SK-N-DZ (cell line): ENCODE measurements around the gene HMSD. TPM values are rescaled to one million over a fixed set of nuclear protein-coding genes. Genes with fewer than 3 reads are reported as not detected.
"Not testable (repeated sequence)": the region's sequence is repeated elsewhere in the genome, so short reads cannot be mapped to it uniquely, and the experiment has no call there.

Experiments
- DNase-seq: peaks from one replicate; pipeline ENCODE4 v3.0.0-alpha.2; 2015; ENCODE audit warnings: low spot score
- polyA plus RNA-seq, 2 experiments: library from polyadenylated mRNA; depleted of rRNA; stranded (reverse); fragments of >200 nt; gene quantifications; 2 replicates each; pipeline ENCODE4 v1.2.3, GENCODE V29; 2014

Gene HMSD, protein sequence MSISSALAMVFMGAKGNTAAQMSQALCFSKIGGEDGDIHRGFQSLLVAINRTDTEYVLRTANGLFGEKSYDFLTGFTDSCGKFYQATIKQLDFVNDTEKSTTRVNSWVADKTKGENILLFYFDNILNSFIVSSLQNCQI
- not detected in 2 replicates for polyA plus RNA-seq (2014; cell fraction: cytosol; rRNA removed)
- not detected in 2 replicates for polyA plus RNA-seq (2014; cell fraction: nucleus; rRNA removed)

DNA sequence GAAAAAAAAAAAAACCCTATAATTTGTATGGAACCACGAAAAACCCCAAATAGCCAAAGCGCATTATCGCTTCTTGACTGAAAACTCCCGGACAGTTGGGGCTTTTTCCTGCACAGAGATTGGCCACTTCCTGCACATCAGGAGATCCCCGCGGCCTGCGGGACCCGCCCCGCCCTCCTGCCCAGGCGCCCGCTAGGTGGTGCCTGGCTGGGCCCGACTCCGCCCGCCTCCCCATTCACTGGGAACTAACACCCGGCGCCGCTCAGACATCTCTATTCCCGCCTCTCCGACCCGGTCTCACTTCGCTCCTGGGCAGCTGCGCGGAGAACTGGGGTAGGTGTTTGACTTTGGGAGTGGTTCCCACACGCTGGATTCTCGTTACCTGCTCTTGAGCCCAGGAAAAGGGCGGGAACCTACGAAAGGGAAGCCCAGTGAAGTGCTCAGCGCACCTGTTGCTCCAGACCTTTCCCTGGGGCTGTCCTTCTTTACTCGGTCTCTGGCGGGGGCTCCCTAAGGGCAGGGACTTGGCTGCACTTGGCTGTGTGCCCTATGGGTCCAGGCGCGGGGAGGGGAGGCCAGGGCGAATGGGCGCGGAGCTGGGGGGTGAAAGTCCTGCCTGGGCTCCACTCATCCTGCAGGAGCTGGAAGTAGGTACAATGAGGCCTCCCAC, at the start of gene HMSD:
Gene HMSD, plus strand, starts transcription at position 234 of the 670 bp plus-strand sequence. CDS start 4,155 bp downstream, outside the sequence.
- DNase-seq = no peak

DNA sequence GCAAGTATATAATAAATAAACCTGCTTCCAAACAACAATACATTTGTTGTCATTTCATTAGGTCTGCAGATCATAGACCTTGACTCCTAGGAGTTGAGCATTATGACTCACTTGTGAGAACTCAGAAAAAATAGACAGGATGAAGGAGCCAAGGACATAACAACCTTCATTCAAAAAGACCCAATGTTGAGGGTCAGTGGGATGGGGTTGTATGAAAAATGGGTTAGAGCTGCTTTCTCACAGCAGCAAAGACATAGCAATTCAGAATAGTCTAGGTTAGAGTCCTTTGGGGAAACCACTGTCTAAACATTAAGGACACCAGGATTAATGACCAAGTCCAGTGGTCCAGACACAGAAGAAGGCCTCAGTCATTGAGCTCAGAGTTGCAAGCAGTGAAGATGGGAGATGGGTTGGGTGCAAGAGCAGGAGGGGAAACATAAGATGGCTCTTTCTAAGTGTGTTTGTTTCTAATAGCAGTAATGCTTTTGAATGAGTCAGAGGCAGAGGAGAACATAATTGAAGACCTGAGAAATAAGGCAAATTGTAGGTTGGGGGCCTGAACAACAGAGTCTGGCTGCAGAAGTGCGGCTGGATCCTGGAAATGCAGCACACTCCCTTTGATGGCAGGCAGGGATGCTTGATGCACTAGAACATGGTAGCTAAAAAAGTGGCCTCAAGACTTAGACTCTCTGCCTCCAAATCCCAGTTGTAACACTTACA, 45.1 kb upstream of the HMSD start:
- DNase-seq = no peak

DNA sequence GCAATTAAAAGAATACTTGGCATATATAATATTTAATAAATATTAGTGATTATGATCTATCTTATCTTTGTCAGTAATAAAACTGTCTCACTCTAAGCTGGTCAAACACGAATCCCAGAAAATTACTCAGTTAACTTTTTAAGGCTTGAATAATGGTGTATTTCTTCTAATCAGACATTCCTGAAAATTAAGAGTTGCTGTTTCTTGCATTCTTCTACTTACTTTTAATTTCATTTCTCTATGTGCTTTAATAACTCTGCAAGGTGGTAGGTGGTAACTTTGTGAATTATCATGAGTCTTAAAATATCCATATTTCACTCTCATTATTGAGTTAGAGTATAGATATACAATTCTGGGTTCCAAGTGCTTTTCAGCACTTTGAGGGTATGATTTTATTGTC, 44.4 kb upstream of the HMSD start:
- no peak for DNase-seq

DNA sequence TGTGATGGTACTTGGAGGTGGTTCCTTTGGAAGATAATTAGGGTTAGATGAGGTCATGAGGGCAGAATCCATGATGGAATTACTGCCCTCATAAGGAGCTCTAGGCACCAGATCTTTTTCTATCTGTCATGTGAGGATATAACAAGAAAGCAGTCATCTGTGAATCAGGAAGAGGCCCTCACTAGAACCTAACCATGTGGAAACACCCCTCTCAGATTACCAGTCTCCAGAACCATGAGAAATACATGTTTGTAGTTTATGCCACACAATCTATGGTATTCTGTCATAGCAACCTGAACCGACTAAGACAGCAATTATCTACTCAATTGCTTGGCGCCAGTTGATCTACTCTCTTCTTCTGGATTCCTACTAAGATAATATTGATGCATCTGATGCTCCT, 43.7 kb upstream of the HMSD start:
- no peak for DNase-seq

DNA sequence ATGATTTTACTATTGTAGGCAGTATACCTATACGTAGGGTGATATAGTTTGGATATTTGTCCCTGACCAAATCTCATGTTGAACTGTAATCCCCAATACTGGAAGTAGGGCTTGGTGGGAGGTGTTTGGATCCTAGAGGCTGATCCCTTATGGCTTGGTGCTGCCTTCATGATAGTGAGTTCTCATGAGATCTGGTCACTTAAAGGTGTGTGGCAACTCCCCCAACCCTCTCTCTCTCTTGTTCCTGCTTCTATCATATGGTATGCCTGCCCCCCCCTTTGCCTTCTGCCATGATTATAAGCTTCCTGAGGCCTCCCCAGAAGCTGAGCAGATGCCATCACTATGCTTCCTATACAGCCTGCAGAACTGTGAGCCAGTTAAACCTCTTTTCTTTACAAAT, 43.0 kb upstream of the HMSD start:
- no peak for DNase-seq

DNA sequence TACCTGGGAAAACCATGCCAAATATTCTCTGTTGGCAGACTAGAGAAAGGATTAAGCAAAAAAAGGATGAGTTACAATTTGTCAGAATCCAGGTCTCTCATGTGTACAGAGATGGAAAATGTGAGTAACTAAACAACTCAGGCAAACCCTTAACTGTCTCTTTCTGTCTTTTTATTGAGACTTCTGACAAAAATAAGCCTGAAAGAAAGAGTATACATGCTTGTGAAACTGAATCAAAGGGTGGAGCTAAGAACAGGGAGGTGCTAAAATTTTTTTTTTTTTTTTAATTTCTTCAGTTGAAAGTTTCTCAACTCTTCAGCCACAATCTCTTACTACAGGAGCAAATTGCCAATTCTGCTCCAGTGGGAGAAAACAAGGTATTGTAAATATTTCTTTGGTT, 41.4 kb upstream of the HMSD start, which contains the start of gene SERPINB10:
Gene SERPINB10, plus strand, starts transcription at position 295 of the 400 bp plus-strand sequence. CDS start 7,553 bp downstream, outside the sequence.
- DNase-seq = no peak

DNA sequence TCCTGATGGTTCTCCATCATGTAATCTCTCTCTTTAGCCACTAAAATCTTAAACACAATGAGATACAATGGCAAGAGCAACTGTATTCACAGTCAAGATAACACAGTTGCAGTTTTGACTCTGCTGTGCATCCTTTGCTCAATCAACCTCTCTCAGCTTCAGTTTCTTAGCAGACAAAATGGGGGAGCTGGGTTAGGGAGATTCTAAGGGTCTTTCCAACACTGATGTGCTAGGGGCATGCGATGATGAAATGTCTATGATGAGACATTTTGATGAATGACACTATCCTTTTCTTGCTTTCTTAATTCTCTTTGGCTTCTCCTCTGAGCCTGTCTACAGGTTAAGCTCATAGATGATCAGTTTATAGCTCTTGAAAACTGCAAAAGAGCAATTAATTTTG, 40.2 kb upstream of the HMSD start:
- no peak for DNase-seq

DNA sequence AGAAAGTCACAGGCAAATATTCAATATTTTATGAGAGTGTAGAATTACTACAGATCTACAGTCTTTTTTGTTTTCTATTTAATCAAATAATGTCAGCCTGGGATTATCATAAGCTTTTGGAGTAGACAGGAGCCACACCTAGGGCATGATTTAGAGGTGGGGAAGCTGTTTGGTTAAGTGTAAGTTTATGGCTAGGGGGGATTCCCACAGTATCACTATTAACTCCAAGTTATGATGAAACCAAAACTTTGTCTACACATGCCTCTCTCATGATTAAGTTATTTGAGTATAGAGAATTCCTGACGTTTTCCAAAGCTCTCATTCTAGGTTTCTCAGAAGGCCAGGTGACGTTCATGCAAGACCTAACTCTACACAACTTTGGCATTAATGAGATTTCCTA, 39.2 kb upstream of the HMSD start:
- DNase-seq = no peak

DNA sequence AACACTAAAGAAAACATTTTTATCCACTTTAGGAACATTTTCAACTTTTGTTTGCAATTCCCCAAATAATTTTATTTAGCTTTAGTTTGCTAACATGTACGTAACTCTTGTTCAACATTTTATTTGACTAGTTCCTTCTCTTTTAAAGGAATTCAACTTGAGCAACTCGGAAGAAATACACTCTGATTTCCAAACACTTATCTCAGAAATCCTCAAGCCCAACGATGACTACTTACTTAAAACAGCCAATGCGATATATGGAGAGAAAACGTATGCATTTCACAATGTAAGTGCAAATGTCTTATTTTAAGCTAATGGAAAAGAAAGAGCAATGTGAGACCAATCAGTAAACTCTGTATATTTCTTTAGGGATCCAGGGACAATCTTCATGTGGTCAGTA, 31.3 kb upstream of the HMSD start:
- DNase-seq = no peak

DNA sequence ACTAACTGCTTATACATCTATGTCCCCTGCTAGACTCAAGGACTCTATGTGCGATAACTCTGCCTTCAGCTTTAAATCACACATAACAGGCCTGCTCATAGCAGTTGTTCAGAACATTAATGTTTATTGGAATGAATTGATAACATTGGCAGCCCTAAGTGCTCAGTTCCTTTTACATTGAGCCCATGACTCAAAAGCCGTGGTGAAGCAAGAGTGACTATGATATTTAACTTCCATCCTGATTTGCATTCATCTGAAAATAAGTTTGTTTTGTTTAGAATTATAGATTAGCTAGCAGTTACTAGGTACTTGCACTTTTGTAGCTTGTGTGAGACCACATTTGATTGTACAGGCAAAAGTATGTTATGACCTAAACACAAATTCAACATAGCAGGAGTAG, 27.1 kb upstream of the HMSD start:
- DNase-seq = no peak

DNA sequence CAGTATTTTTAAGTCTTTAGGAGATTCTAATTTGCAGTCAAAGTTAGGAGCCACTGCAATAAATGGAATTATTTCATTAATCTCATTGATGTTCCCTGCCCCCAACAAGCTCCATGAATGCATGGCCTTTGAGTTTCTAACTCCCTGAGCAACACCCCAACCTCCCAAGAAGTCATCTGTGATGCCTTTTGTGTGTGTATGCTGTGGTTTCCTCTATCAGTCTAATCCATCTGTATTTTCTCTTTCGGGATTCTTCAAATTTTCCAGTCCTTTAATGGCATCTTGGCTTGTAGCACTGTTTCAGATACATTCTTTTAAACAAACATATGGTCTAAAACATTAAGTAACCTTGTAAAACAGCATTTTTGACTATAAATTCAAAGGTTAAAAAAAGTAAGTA, 24.6 kb upstream of the HMSD start:
- DNase-seq = no peak

DNA sequence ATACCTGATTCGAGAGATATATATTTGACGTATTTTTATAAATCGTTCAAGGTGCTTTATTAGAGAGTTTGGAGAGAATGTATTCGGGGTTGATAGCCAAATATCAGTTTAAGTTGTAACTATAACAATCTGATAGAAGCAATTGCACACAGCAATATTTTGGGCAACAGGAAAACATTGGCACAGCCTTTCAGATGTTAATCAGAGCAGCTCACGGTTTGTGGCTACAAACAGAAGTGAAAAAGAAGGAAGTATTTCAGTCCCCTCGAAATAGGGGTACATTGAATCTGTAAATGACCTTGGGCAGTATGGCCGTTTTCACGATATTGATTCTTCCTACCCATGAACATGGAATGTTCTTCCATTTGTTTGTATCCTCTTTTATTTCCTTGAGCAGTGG, 20.8 kb upstream of the HMSD start:
- DNase-seq = no peak

DNA sequence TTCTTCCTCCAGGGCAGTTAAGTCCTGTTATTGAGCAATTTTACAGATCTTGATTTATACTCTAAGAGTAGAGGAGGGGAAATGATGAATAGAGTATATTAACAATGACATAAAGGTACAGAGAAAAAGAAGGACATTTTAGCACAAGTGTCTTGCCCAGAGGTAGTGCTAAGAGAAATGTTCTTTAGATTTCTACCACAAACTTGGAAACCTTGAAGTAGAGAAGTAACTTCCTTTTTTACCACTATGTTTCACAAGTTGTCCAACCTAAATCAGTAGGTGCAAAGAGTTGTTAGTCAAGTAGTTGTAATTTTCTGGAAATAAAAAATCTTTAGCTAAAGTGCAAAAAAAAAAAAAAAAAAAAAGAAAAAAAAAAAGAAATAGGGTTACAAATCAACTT, 19.7 kb upstream of the HMSD start:
- DNase-seq = not testable (repeated sequence)

DNA sequence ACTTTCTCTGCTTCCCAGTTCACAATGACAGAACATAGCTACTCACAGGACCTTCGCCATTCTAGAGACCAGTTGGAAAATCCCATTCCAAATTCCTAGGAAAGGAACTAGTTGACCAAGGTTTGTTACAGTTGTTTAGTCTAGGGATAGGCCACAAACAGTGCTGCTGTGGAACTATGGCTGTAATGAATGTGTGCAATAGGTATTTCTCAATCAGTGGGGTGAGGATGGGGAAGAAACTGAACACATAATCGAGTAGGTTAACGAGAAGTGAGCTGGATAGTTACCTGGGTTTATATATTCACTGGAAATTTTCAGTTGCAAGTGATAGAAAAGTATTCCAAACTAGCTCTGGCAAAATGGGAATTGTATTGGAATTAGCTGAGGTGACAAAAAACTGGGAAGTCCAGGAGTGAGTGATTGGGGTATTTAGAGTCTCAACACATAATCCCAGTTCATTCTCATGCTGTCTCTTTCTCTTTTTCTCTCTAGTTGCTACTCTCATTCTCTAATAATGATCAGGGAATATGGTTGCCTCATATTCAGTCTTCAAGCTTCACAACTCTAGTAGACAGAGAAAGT, 18.2 kb upstream of the HMSD start:
- DNase-seq = no peak

DNA sequence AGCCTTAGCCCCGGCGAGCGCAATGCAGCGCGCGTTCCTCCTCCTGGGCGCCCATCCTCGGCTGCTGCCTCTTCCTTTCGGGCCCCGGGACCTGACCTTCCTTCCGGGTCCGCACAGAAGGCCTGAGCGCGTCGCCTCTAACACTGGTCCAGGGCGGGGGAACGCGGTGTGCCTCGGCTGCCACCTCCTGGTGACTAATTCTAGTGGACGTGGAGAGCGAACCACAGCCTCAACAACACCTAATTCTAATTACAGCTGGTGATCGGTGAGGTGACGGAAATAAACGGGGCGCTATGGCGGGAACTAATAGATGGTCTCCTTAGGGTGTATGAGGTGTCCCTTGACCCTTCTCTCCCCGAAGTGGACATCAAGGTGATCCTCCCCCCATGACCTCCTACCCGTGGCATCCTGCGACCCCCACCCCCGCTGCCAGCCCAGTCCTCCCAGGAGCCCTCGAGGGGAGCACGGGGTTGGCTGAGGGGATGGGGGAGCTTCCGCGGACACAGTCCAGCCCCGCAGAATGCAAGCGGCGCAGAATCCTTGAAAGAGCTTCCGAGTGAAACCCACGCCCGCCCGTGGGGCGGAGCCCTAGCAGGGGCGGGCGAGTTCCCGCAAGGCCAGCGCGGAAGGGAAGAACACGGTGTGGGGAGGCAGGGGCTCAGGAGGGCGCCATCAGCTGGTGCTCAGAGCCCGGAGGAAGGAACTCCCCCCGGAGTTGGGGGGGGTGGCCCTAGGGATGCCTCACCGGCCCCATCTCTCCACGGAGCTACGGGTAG, 12.8 kb upstream of the HMSD start:
- DNase-seq = peak; percentile 55

DNA sequence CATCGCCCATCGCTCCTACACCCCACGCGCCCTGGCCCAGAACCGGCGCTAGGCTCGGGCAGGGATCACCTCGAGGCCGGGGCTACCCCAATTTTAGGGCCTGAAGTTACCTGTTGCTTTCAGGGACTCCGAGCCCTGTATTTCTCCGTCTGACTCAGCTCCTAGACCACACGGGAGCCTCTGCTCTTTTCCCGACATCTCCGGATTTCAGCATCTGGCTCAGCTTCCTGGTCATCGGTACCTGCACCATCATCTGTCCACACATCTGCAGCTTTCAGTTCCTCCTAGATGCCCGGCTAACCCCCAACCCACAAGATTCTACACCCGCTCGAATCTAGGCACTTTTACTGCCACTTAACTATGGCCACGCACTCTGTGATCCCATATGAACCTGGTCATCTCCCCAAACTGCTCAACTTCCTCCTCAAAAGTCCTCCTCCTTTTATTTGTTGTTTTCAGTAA, 12.1 kb upstream of the HMSD start:
- no peak for DNase-seq

DNA sequence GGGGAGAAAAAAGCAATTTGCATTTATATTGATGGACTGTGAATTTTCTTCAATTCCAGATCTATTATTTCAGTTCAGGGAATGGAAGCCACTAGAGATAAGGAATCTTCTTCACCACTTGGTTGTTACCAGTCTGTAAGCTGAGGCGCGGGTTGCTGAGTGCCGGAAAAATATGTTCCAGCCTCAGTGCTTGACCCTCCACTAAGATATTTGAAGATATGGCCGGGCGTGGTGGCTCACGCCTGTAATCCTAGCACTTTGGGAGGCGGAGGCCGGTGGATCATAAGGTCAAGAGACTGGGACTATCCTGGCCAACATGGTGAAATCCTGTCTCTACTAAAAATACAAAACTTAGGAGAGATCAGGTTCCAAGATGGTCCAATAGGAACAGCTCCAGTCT, 9.1 kb upstream of the HMSD start:
- no peak for DNase-seq

DNA sequence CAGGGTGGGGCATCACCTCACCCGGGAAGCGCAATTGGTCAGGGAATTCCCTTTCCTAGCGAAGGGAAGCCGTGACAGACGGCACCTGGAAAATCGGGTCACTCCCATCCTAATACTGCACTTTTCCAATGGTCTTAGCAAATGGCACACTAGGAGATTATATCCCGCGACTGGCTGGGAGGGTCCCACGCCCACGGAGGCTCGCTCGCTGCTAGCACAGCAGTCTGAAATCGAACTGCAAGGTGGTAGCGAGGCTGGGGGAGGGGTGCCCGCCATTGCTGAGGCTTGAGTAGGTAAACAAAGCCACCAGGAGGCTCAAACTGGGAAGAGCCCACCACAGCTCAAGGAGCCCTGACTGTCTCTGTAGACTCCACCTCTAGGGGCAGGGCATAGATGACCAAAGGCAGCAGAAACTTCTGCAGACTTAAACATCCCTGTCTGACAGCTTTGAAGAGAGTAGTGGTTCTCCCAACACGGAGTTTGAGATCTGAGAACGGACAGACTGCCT, 8.5 kb upstream of the HMSD start:
- not testable (repeated sequence) for DNase-seq

DNA sequence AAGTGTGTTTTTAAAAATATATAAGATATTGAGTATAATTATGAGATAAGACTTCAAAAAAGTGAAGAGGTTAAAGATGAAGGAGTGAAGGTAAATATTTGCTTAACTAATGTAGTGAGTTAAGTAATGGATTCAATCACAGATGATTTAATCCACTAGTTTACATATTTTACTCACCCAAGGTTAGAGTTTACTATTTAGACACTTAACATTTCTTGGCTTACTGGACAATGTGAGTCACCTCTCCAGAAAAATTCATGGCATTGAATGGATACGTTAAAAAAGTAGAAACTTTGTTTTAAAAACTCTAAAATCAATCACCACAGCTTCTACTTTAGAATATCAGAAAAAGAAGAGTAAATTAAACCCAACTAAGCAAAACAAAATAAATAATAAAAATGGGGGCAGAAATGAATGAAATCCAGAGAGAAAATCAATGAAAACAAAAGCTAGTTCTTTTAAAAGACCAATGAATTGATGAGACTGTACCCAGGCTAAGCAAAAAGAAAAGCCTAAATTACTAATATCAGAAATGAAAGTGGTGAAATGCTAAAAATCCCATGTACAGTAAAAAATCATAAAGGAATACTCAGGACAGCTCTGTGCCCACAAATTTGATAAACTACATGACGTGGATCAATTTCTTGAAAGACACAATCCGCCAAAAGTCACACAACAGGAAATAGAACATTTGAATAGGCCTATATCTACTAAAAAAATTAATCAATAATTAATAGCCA, 1.9 kb upstream of the HMSD start:
- DNase-seq = no peak

DNA sequence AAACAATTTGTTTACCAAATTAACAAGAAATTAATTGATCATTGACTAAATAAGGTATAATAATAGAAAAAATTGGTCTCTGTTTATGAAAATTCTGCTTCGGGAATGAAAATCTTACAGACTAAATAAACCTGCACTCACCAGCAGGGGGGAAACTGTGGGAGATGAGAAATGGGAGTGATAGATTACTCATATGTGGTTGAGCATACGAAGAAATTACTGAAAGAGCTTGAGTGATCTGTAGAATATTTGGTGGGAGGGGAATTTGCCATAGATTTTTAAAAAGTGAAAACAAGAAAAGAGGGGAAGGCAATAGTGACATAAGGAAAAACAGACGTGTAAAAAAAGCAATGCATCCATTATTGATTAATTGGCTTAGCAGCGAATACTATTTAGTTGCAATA, 2.2 kb downstream of the HMSD start:
- DNase-seq = no peak

DNA sequence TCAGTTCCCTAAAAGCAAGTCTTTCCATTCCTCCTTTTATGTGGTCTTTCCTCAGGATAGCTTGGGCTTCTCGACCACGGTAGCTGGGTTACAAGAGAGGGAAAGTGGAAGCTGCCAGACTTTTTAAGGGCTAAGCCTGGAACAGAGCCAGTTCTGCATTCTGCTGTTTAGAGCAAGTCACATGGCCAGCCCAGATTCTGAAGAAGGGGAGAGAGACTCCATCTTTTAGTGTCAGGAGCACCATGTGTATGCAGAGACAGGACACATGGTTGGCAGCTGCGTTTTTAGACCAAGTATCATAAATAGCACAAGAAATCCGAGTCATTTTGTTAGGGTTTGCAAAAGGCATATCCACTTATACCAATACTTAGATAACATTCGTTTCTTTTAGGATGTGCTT, 4.7 kb downstream of the HMSD start:
- DNase-seq = no peak
